Stimulated activated CD8-positive, alpha-beta memory T cell treated with anti-CD3 and anti-CD28 coated beads, Interleukin-4, amount 100 ng/mL, for 24 hours (primary cell): Measurements from ENCODE around the gene WNT3A.

ENCODE experiments used
- DNase-seq: peaks from one replicate; pipeline ENCODE4 v3.0.0-alpha.2; 2020; ENCODE audit warnings: low read depth

Gene WNT3A

GRCh38 chr1:228070173-228070572, 63.4 kb downstream of the WNT3A start:
- DNase-seq = no peak

DNA sequence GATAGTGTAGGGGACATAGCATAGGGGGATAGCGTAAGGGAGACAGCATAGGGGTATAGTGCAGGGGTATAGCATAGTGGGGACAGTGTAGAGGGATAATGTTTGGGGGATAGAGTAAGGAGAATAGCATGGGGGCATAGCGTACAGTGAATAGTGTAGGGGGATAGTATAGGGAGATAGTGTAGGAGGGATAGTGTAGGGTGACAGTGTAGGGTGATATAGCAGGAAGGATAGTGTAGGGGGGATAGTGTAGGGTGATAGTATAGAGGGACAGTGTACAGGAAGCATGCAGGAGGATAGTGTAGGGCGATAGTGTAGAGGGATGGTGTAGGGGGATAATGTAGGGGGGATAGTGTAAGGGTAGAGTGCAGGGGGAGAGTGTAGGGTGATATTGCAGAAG, 64.1 kb downstream of the WNT3A start:
- DNase-seq = no peak

DNA sequence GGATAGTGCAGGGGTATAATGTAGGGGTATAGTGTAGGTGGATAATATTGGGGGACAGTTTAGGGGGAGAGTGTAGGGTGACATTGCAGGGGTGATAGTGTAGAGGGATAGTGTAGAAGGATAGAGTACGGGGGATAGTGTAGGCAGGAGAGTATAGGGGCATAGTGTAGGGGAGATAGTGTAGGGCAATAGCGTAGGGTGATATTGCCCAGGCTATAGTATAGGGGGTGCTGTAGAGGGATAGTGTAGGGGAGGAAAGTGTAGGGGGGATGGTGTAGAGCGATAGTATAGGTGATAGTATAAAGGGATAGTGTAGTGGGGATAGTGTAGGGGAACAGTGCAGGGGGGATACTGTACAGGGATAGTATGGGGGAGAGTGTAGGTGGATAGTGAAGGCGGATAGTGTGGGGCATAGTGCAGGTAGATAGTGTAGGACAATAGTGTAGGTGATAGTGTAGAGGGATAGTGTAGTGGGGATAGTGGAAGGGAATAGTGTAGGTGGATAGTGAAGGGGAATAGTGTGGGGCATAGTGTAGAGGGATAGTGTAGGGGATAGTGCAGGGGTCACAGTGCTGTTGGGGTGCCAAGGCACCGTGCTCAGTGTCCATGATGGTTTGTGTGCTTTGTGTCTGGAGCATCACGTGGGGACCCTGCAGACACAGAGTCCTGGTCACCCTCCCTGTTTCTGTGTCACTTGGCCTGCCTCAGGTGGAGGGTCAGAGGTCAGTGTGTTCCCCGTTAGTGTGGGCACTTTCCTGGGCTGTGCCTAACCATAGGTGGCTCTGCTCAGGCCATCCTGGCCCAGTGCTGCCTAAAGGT, 65.2 kb downstream of the WNT3A start:
- no peak for DNase-seq

- no peak for DNase-seq
Observed at GRCh38 chr1:228072658-228073043, 65.9 kb downstream of the WNT3A start.

DNA sequence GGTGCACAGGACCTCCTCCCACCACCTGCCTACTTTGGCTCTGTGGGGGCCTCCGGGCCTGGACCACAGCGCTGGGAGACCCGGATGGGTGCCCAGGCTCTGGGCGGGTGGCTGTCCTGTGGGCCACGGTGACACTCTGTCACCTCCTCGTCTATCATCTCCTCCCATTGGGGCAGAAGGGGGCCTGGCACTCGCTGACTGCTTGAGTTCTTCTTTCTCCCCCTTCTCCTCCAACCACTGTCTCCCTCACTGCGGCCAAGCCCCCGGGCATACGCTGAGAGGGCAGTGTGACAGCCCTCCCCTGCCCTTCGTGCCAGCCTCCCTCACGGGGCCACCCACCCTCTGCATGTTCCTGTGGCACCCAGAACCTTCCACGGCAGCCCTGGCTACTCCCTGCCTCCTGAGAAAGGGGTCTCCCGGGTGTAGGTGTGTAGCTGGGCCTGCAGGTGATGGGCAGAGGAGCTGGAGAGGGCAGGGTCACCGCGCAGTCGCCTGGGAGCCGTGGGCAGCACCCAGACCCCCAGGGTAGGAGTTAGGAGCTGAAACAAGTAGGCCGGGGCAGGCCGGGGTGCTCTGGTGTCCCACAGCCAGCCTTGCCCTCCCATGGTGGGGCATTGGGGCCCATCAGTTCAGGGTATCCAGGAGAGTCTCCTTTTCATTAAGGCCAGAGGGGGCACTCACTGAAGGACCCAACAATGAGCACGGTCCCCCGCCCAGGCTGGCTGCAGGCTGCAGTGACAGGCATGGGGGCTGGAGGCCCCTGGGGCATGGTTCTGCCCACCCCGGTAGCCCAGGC, 66.5 kb downstream of the WNT3A start:
- no peak for DNase-seq

GRCh38 chr1:228073857-228074545, 67.2 kb downstream of the WNT3A start:
- no peak for DNase-seq

DNA sequence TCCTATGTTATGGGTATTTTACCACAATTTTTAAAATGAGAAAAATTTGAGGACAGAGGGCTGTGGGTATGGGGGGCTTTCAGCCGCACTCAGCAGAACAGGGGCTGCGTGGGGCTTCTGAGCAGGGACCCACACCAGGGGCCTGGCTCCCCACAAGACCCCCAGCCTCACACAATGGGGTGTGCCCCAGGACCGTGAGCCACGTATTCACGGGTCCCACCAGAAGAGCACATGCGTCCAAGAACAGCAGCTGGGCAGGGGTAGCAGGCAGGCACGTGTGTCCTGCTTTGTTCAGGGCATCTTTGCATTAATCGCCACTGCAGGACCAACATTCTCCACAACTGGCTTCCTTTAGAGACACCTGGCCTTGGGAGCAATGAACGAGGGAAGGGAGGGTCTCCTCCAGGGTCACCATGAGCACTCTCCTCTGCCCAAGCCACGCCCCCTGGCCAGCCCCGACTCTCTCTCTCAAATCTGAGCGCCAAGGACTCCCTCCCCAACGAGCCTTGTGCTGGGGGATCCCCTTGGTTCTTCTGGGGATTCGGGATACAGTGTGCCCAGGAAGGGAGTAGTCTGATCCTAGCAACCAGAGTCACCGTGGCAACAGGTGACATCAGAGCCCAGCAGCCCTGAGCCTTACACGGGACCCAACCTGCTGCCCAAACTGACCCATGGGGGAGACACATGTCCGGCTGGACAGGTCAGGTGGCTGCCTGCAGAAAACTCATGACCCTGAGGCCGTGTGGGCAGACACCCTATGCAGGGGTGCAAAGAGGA, 68.3 kb downstream of the WNT3A start:
- no peak for DNase-seq

GRCh38 chr1:228075801-228076271, 69.0 kb downstream of the WNT3A start:
- DNase-seq = no peak

- DNase-seq = no peak
Observed at GRCh38 chr1:228076796-228077430, 70.1 kb downstream of the WNT3A start.

GRCh38 chr1:228077565-228078330, 71.0 kb downstream of the WNT3A start:
- DNase-seq = no peak

DNA sequence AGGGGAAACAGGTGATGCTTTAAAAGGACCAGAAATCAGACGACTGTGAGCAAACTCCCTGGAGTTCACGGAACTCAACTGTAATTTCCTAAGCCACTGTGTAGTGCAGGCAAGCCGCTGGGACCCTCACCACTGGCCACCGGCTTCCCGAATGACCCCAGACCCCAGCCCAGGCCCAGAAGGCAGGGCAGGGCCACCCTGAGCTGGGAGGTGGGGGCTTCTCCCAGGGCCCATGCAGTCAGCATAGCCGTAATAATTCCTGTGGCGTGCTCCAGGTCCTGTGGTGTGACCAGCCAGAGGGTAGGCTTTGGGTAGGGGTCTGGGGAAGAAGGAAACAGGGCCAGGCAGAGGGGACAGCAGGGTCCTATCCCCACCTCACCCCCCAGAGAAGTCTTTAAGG, 72.2 kb downstream of the WNT3A start:
- no peak for DNase-seq

DNA sequence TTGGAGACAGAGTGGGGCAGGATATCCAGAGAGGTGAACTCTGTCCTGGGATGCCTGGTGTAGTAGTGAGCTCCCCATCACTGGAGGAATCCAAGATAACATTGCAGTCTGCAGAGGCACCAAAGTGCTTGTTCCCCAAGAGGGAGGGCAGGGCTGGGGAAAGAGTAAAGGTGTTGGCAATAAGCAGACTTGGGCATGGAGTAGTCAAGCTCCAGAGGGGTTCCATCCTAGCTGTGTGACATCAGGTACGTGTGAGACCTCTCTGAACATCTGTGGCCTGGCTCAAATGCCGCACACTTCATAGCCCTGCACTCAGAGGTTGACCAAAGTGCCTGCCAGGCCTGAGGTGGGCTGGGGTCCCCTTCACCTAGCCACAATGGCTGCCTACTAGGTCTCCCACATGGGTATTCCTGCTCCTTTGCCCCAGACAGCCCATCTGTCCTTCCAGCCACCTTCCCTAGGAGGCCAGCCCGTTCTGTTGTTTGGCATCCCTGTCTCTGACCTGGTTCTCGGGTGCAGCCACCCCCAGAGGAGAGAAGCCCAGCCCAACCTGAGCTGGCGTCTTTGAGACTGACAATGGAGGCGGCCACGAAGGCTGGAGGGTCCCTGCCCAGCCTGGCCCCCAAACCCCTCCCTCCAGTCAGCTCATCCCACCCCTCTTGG, 72.9 kb downstream of the WNT3A start:
- no peak for DNase-seq

DNA sequence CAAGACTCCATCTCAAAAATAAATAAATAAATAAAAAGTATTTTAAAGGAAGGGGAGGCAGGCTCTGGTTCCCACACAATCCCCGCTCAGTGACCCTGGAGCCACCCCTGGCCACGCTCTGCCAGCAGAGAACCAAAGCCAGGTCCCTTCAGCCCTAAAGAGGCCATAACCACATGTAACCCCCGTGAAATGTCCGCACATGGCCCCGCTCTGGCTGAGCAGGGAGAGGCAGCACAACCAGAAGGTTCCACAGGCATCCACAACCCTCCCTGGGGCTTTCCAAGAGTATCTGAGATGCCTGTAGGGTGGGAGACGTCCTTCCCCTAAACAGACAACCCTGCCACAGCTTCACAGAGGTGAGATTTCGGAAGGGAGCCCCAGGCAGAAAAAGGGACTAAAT, 74.3 kb downstream of the WNT3A start:
- DNase-seq = no peak

DNA sequence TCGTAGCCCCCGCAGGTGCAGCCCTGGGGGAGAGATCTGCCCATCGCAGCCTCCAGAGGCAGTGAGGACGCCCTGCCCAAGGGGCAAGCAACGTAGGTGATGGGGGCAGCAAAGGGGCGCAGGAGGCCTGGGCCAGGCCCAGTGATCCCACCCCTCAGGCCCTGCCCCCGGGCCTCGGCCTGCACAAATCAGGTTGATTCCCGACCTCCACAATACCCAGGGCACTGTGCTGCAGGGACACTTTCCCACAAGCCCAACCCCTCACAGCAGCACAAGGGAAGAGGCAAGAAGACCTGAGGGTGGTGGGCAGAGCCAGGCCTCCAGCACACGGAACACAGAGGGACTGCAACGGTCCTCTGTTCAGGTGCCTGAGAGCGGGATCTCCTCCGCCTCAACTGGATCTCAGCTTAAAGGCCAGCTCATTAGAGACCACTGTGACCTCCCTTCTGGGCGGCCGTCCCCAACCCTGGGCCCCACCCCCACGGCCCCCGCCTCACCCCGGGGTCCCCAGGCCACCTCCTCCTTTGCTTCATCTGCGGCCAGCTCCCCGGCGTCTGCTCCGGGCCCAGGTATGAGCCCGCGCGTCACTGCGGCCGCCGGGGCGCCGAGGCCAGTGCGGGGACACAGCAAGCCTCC, 74.9 kb downstream of the WNT3A start:
- no peak for DNase-seq

- peak; percentile 88 for DNase-seq
Observed at GRCh38 chr1:228082214-228082917, 75.6 kb downstream of the WNT3A start, which contains the start of gene ARF1. Gene ARF1 (plus strand): TSS chr1:228082708. CDS start chr1:228097115, 14,407 bp downstream.

DNA sequence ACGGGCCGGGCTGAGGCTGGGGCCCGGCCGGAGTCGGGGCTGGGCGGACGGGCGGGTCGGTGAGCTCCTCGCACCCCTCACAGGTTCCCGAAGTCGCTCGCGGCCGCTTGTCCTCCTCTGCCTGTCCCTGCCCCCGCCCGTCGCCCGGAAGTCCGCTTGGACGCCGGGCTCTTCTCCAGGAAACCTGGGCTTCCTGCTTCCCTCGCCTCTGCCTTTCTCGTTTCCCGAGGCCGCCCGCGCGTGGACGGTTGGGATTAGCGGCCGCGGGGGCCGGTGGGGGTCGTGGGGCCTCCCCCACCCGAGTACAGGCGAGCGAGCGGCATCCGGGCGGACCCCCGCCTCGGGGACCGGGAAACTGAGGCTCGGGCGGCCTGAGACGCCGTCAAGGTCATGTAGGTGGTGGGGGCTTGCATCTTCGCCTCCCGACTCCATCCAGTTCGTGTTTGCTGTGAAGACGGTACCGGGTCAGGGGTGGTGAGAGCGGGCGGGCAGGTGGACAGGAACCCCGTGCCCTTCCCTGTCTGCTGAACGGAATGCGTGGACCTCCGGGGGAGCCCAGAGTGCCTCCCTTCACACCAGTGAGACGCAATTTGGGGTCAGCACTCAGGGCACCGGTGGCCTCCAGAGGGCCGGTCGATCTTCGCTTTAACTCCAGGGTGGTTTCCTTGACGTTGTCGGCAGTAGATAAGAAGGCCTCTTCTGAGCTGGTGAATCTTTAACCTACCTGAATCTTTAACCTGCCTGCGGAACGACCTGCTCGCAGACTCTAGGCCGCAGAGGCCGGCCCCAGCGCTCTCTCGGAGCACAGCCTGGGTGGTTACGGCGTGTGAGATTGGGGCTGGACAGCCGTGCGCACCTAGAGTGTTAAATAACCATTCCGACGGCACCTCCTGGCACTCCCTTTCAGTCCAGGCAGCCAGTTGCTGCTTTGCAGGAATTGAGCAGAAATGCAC, 76.4 kb downstream of the WNT3A start:
- no peak for DNase-seq

GRCh38 chr1:228083871-228084278, 77.1 kb downstream of the WNT3A start:
- DNase-seq = no peak

DNA sequence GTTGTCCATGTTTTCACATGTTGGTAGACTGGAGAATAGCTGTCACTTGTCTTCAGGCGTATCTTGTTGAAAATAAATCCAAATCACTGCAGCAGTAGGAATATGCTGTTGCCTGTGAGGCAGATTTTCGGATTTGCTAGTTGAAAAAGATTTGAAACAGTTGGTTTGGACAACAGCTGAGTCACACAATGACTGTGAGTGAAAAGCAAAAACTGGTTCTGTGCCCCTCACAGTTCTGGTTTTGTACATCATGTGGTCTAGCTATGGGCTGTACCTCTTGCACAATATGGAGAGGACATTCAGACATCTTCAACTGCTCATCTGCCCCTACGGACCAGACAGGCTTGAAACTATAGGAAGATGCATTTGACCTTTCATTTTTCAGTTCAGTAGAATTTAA, 77.5 kb downstream of the WNT3A start:
- DNase-seq = no peak
